Stimulated activated CD8-positive, alpha-beta memory T cell treated with anti-CD3 and anti-CD28 coated beads, Interleukin-2, amount 100 ng/mL, for 48 hours (primary cell): ENCODE data around the gene EFHB.
"Not testable (repeated sequence)": the region's sequence is repeated elsewhere in the genome, so short reads cannot be mapped to it uniquely, and the experiment has no call there.

Experiments used
- DNase-seq, 2 donors: peaks; one replicate each; pipeline ENCODE4 v3.0.0-alpha.2; 2020; ENCODE audit warnings: low read depth in 2 of 2

EFHB gene

DNA sequence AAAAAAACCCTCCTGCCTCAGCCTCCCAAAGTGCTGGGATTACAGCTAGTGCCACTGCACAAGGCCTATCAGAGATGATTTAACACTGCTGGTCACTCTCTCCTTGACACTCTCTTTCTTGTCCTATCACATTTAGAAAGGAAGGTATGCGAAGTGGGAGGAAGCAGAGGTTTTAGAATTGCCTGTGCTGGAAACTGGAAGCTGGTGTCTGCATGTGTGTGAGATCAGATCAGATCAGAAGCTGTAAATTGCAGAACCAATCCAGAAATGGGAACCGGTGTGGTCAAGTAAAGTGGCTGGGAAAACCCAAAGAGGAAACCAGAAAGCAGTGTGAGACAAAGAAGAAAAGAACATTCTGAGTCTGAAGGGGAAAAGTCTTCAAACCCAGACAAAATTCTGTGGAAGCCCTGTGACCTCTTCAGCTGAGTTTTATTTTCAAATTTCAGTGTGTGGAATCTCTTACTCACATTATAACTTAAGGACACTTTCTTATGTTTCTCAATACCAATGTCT, 2.8 kb downstream of the EFHB start:
- peak in 1 of 2 donors; percentile 13 for DNase-seq

DNA sequence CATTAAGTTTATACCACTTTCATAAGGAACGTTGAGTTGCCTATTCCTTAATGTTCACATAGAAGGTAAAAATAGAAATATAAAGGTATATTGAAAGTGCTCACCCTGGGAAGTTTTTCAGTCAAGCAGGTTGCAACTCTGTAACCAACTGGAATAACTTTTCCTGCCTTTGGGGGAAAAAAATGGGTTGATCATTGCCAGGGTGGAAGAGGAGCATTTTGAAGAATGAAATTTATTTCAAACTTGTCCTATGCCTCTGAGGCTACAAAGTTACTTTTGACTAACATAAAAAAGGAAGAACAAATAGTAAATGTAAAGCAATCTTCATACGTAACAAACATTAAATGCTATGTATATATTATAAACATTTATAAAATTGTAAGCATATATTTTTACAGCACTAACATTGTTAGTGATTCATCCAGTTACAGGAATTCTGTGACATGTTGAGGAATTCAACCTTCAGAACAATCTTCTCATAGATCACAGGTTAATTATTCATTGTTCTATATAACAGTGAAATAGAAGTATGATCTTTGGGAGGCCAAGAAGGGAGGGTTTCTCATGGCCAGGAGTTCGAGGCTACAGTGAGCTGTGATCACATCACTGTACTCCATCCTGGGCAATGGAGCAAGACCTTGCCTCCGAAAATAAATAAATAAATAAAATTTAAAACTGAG, 13.5 kb downstream of the EFHB start:
- DNase-seq = no peak

- DNase-seq = no peak
Observed at GRCh38 chr3:19917167-19917566, 16.9 kb downstream of the EFHB start.

DNA sequence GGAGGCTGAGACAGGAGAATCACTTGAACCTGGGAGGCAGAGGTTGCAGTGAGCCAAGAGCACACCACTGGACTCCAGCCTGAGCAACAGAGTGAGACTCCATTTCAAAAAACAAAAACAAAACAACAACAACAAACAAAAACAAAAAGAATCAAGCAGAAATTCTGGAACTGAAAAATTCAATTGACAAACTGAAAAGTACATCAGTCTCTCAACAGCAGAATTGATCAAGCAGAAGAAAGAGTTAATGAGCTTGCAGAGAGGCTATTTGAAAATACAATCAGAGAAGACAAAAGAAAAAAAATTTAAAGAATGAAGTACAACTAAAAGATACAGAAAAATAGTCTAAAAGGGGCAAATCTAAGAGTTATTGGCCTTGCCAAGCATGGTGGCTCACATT, 22.6 kb downstream of the EFHB start:
- DNase-seq = no peak

- no peak for DNase-seq
Observed at GRCh38 chr3:19907523-19907922, 26.5 kb downstream of the EFHB start.

DNA sequence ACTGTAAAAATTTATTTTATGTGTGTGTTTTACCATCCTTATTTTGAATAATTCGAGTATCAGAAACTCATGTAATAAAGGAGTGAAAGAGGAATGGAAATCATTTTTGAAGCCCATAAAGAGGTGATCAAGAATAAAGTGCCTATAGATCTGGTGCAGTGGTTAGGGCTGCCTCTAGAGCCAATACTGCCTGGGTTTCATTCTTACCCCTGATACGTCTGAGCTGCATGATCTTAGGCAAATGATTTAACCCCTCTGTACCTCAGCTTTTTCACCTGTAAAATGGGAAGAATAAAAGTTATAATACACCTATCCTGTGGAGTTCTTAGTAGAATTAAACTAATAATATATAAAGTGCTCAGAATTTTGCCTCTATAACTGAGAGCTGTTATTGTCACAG, 30.4 kb downstream of the EFHB start:
- no peak for DNase-seq

DNA sequence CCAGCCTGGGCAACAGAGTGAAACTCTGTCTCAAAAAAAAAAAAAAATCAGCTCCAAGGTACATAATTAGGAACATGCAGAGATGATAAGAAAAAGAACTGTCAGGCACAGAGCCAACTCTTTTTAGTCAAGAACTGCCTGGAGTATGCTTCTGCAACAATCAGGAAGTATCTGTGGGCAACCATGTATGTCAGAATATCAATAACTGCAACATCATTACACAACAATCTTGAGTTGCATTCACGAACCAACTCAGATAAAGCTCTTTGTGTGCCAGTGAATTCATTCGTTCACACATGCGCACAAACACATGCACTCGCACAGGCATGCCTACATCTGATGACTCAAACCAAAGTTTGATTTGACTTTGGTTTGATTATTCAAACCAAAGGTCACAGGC, 32.1 kb downstream of the EFHB start:
- no peak for DNase-seq

DNA sequence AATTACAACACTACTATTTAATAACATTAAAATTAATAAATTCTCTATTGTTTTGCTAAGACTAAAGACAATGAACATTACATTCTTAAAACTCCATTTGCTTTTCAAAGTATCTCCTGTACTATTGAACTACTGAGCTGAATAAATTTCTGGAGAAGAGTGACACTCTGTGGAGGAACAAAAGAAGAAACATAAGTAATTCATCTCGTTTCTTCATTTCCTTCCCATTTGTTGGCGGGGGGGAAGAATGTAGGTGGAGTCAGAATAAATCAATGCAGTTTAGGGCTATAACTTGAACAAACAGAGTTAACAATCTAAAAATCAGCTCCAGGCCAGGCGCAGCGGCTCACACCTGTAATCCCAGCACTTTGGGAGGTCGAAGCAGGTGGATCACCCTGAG, 32.7 kb downstream of the EFHB start:
- DNase-seq = no peak

GRCh38 chr3:19899833-19900232, 34.2 kb downstream of the EFHB start:
- DNase-seq = not testable (repeated sequence)

DNA sequence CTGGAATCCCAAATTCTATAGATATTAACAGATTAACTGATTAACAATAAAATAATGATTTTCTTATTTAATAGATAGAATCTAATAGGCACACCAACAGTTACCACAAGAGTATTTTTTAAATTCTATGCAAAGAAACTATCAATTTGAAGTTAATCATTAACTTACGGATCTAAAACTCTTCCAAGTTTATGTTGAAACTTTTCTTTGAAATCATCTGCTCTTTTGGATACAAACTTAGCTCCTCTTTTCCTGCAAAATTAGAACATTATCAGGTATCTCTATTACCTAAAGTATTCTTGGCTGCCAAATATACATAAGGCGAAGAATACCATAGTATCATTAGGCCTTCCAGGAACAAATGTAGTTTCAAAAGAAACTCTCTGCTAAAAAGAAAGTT, 34.8 kb downstream of the EFHB start:
- DNase-seq = no peak

- DNase-seq = no peak
Observed at GRCh38 chr3:19898721-19899120, 35.3 kb downstream of the EFHB start.

- DNase-seq = no peak
Observed at GRCh38 chr3:19891740-19892139, 42.3 kb downstream of the EFHB start.

DNA sequence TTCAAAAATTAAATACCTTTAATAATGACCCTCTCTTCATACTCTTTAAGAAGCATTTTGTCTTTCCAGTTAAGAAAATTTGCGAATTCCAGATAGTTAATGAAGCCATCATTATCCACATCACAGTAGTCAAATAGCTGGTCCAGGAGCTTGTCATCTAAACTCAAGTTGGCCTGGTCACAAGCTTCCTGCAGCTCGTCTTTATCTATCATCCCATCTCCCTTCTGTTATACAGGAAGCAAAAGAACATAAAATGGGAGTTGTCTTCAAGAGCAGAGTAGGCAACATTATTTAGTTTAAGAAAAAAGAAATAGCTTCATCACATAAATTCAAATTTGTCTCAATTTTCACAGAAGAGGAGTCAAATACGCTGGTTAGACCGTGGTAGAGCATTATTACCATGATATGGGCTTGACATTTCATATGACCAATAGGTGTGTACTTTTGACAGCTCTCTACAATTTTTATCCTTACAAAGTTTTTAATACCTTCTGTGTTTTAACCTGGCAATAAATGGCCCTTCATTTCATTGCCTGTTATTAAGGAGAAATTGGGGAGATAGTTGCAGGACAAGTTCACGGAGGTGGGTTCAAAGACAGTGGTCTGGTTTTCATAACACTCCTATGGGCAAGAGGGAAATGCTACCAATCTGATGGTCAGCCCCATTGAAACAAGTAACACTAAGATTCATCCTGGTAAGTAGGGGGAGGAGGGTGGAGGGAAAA, 45.4 kb downstream of the EFHB start:
- no peak for DNase-seq

DNA sequence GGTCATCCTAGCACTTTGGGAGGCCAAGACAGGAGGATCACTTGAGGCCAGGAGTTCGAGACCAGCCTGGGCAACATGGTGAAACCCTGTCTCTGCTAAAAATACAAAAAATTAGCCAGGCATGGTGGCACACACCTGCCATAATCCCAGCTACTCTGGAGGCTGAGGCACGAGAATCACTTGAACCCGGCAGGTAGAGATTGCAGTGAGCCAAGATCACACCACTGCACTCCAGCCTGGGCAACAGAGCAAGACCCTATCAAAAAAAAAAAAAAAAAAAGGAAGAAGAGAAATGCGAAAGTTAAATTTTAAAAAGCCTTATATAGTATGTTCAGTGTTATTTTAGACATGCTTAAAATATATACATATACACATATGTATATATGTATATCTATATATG, 46.9 kb downstream of the EFHB start:
- not testable (repeated sequence) for DNase-seq

- no peak for DNase-seq
Observed at GRCh38 chr3:19886404-19886803, 47.6 kb downstream of the EFHB start.

- no peak for DNase-seq
Observed at GRCh38 chr3:19885468-19885867, 48.5 kb downstream of the EFHB start.

DNA sequence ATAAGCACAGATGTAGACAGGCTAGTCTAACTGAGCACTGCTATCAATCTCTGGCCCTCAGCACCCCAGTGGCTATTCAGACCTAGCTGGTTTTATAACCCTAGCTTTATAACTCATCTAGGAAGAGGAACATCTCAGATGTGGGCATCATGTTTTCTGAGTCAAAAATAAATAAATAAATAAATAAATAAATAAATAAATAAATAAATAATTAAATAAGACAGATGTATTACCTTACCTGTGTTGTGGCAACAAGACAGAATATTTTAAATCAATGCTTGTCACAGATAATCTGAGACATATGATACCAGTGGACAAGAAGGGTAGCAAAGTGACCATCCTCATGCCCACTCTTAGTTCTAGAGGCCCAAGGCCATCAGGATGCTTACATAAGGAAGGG, 52.2 kb downstream of the EFHB start:
- no peak for DNase-seq

DNA sequence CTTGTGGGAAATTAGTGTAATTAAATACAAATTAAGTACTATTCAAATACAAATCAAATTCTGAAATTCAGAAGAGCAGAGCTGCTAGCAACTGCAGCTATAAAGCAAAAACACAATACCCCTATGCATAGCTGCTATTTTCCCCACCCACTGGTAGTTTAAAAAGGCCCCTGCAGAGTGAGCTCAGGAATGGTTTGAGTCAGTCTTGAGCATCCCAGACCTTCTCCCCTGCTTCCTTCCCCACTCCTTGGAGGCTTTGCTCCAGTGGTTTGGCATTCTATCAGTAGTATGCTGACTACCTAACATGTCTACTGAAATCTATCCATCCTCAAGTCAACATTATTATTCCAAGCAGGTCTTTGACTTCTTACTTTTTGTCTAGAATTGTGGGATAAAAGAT, 53.0 kb downstream of the EFHB start:
- no peak for DNase-seq

- no peak for DNase-seq
Observed at GRCh38 chr3:19877656-19878055, 56.4 kb downstream of the EFHB start.

DNA sequence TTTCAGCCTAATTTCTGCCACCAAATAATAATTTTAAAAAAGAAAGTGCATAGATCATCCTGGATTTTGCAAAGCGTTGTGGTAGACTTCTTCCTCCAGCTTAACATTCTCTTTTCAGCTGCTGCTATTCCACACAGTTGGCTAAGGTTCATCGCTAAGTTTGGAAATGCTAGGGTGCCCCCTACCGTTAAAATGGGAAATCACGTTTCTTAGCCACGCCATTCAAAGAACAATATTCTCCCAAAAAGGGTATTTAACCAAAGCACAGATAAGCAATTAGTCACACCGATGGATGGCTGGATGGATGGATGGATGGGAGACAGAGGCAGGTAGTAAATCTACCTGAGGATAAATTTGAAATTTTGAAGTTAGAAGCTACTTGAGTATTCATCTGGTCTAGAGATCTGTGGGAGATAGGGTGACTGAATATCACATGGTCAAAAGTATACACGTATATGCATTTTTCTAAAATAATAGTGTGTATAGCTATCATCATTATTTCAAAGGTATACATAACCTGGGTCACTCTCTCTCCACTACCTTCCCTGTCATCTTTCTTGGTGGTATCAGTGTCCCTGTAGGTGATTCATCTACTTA, 67.2 kb downstream of the EFHB start:
- DNase-seq = no peak

DNA sequence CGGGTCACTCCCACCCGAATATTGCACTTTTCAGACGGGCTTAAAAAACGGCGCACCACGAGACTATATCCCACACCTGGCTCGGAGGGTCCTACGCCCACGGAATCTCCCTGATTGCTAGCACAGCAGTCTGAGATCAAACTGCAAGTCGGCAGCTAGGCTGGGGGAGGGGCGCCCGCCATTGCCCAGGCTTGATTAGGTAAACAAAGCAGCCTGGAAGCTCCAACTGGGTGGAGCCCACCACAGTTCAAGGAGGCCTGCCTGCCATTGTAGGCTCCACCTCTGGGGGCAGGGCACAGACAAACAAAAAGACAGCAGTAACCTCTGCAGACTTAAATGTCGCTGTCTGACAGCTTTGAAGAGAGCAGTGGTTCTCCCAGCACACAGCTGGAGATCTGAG, 78.7 kb downstream of the EFHB start:
- not testable (repeated sequence) for DNase-seq

DNA sequence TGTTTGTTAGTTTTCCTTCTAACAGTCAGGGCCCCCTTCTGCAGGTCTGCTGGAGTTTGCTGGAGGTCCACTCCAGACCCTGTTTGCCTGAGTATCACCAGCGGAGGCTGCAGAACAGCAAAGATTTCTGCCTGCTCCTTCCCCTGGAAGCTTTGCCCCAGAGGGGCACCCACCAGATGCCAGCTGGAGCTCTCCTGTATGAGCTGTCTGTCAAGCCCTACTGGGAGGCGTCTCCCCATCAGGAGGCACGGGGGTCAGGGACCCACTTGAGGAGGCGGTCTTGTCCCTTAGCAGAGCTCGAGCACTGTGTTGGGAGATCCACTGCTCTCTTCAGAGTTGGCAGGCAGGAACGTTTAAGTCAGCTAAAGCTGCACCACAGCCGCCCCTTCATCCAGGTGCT, 87.4 kb downstream of the EFHB start:
- not testable (repeated sequence) for DNase-seq
